Neural cell (in vitro differentiated cells): ENCODE data around the gene SNTG2. TPM values are rescaled to one million over a fixed set of nuclear protein-coding genes. Genes with fewer than 3 reads are reported as not detected.

Experiments
- H2AFZ ChIP-seq: fragments of 200-600, 300-800 bp; sonication (generic), shearing (Covaris generic); 2 replicates; pipeline ENCODE4 v1.6.0; 2014; ENCODE audit warnings: low read depth, mild to moderate bottlenecking, antibody characterized with exemption, low read length, moderate library complexity
- H3F3A ChIP-seq: fragments of 200-600 bp; shearing (Covaris generic); 2 replicates; pipeline ENCODE4 v1.6.1; 2016; ENCODE audit warnings: mild to moderate bottlenecking, moderate library complexity, mixed read lengths, antibody characterized with exemption, low read length; ENCODE audit not compliant: insufficient read depth, poor library complexity, severe bottlenecking
- H3K27ac ChIP-seq: fragments of 200-600, 300-800 bp; sonication (generic), shearing (Covaris generic); 2 replicates; pipeline ENCODE4 v1.5.1; 2014; ENCODE audit warnings: mild to moderate bottlenecking, low read length, moderate library complexity
- H3K27me3 ChIP-seq: fragments of 300-800, 200-600 bp; sonication (generic), shearing (Covaris generic); 2 replicates; pipeline ENCODE4 v1.6.0; 2014; ENCODE audit warnings: mild to moderate bottlenecking, low read depth, low read length, moderate library complexity; ENCODE audit not compliant: insufficient read depth
- H3K36me3 ChIP-seq: fragments of 300-800, 200-600 bp; sonication (generic), shearing (Covaris generic); 2 replicates; pipeline ENCODE4 v1.5.1; 2014; ENCODE audit warnings: mild to moderate bottlenecking, antibody characterized with exemption, low read length, moderate library complexity; ENCODE audit not compliant: insufficient read depth
- H3K4me2 ChIP-seq: fragments of 300-800, 200-600 bp; sonication (generic), shearing (Covaris generic); 2 replicates; pipeline ENCODE4 v1.6.0; 2014; ENCODE audit warnings: mild to moderate bottlenecking, low read length
- H3K4me3 ChIP-seq: fragments of 300-800, 200-600 bp; sonication (generic), shearing (Covaris generic); 2 replicates; pipeline ENCODE4 v1.5.1; 2014; ENCODE audit warnings: mild to moderate bottlenecking, low read length, moderate library complexity
- H3K79me2 ChIP-seq: fragments of 200-600 bp; shearing (Covaris generic); replicated peaks from 2 replicates; pipeline ENCODE4 v1.6.0; 2014; ENCODE audit warnings: mild to moderate bottlenecking, low read length, moderate library complexity; ENCODE audit not compliant: insufficient read depth
- H3K9ac ChIP-seq: fragments of 300-800, 200-600 bp; sonication (generic), shearing (Covaris generic); 2 replicates; pipeline ENCODE4 v1.6.1; 2016; ENCODE audit warnings: mild to moderate bottlenecking, low read length, mixed read lengths
- H3K9me2 ChIP-seq: fragments of 200-600 bp; shearing (Covaris generic); 2 replicates; pipeline ENCODE4 v1.6.1; 2016; ENCODE audit warnings: mild to moderate bottlenecking, low read length, mixed read lengths; ENCODE audit not compliant: insufficient read depth
- H3K9me3 ChIP-seq: fragments of 200-600, 300-800 bp; sonication (generic), shearing (Covaris generic); 2 replicates; pipeline ENCODE4 v1.6.1; 2016; ENCODE audit warnings: mild to moderate bottlenecking, mixed run types, low read length, moderate library complexity, mixed read lengths
- H4K20me1 ChIP-seq: fragments of 200-600 bp; shearing (Covaris generic); 2 replicates; pipeline ENCODE4 v1.6.1; 2016; ENCODE audit warnings: mild to moderate bottlenecking, mixed run types; ENCODE audit not compliant: insufficient read depth
- CTCF ChIP-seq: fragments of 450-650 bp; IDR thresholded peaks from 2 replicates; pipeline ENCODE4 v1.5.1; 2014; ENCODE audit warnings: antibody characterized with exemption, mild to moderate bottlenecking, moderate library complexity; ENCODE audit not compliant: poor library complexity, severe bottlenecking
- EP300 ChIP-seq: fragments of 450-650 bp; conservative IDR thresholded peaks from 2 replicates; pipeline ENCODE4 v1.6.1; 2014; ENCODE audit warnings: antibody characterized with exemption, mild to moderate bottlenecking, moderate library complexity; ENCODE audit not compliant: poor library complexity, severe bottlenecking
- EZH2 ChIP-seq: fragments of 200-600, 300-800 bp; shearing (Covaris generic), sonication (generic); IDR thresholded peaks from 2 replicates; pipeline ENCODE4 v1.6.1; 2014; ENCODE audit warnings: antibody characterized with exemption, low read length, borderline replicate concordance, mild to moderate bottlenecking; ENCODE audit not compliant: insufficient read depth, poor library complexity, severe bottlenecking
- MXI1 ChIP-seq: fragments of 450-650 bp; conservative IDR thresholded peaks from 2 replicates; pipeline ENCODE4 v1.6.1; 2014; ENCODE audit warnings: antibody characterized with exemption, mild to moderate bottlenecking; ENCODE audit not compliant: poor library complexity, severe bottlenecking
- POLR2AphosphoS5 ChIP-seq: IDR thresholded peaks from 2 replicates; pipeline ENCODE4 v1.6.1; 2012
- RAD21 ChIP-seq: fragments of 450-650 bp; conservative IDR thresholded peaks from 2 replicates; pipeline ENCODE4 v1.6.1; 2014; ENCODE audit warnings: antibody characterized with exemption, mild to moderate bottlenecking, moderate library complexity
- REST ChIP-seq: IDR thresholded peaks from 2 replicates; pipeline ENCODE4 v1.6.1; 2012; ENCODE audit warnings: borderline replicate concordance
- SMC3 ChIP-seq: fragments of 450-650 bp; conservative IDR thresholded peaks from 2 replicates; pipeline ENCODE4 v1.6.1; 2014; ENCODE audit warnings: antibody characterized with exemption, mild to moderate bottlenecking, moderate library complexity; ENCODE audit not compliant: poor library complexity
- TAF1 ChIP-seq: IDR thresholded peaks from 2 replicates; pipeline ENCODE4 v1.6.1; 2012; ENCODE audit warnings: low read depth
- polyA plus RNA-seq: library from polyadenylated mRNA; depleted of rRNA; stranded (reverse); fragments of >200 nt; gene quantifications from 2 replicates; pipeline ENCODE4 v1.2.3, GENCODE V29; 2014

Gene SNTG2
- polyA plus RNA-seq, 1 donor from 2014 or later = not detected

GRCh38 chr2:1077911-1078310 lies 127.3 kb downstream of the SNTG2 start:
- Histone ChIP-seq H3K9me2 (no peaks in the 10 kb centered on the region), H3K4me2 (no peak overlapping the region)

GRCh38 chr2:1078326-1078725 lies 127.7 kb downstream of the SNTG2 start:
- H3K9me2 ChIP-seq = no peaks in the 10 kb centered on the region
- no peak overlapping the region for H3K27ac ChIP-seq
- no peaks in the 10 kb centered on the region for H4K20me1 ChIP-seq
- H3F3A ChIP-seq = no peaks in the 10 kb centered on the region
- H3K27me3 ChIP-seq = no peaks in the 10 kb centered on the region
- H3K9me3 ChIP-seq = no peaks in the 10 kb centered on the region
- H3K9ac ChIP-seq = no peak overlapping the region
- H3K4me3 ChIP-seq = no peak overlapping the region
- H2AFZ ChIP-seq = no peak overlapping the region
- no peak overlapping the region for H3K4me2 ChIP-seq
- H3K36me3 ChIP-seq = no peaks in the 10 kb centered on the region
- no peaks in the 10 kb centered on the region for H3K79me2 ChIP-seq
- no peak for TF ChIP-seq TAF1
- no peak for TF ChIP-seq POLR2AphosphoS5
- TF ChIP-seq EP300 = no peak
- TF ChIP-seq CTCF = no peak
- no peak for TF ChIP-seq SMC3
- no peak for TF ChIP-seq RAD21
- TF ChIP-seq EZH2 = no peak

More at GRCh38 chr2:1077911-1078310, 127.3 kb downstream of the SNTG2 start:
- no peak overlapping the region for H3K9ac ChIP-seq
- no peaks in the 10 kb centered on the region for H3F3A ChIP-seq
- no peak for TF ChIP-seq RAD21
- TF ChIP-seq REST = no peak
- no peak for TF ChIP-seq CTCF
- TF ChIP-seq POLR2AphosphoS5 = no peak
- no peak for TF ChIP-seq EP300
- TF ChIP-seq TAF1 = no peak
- no peak for TF ChIP-seq SMC3
- TF ChIP-seq EZH2 = no peak
- TF ChIP-seq MXI1 = no peak
- H3K27me3 ChIP-seq = no peaks in the 10 kb centered on the region
- no peaks in the 10 kb centered on the region for H3K79me2 ChIP-seq
- H4K20me1 ChIP-seq = no peaks in the 10 kb centered on the region
- no peak overlapping the region for H3K4me3 ChIP-seq
- no peaks in the 10 kb centered on the region for H3K9me3 ChIP-seq
- H2AFZ ChIP-seq = no peak overlapping the region
- H3K36me3 ChIP-seq = no peaks in the 10 kb centered on the region
- H3K27ac ChIP-seq = no peak overlapping the region
